HT-29 (cell line): Measurements from ENCODE around the gene CCL18. TPM values are rescaled to one million over a fixed set of nuclear protein-coding genes. Genes with fewer than 3 reads are reported as not detected.
"Not testable (repeated sequence)": the region's sequence is repeated elsewhere in the genome, so short reads cannot be mapped to it uniquely, and the experiment has no call there.

Source experiments
- DNase-seq: peaks from one replicate; pipeline ENCODE4 v3.0.0-alpha.2; 2015; ENCODE audit warnings: low spot score
- total RNA-seq: library from RNA; depleted of rRNA; stranded (reverse); fragments of >200 nt; shearing (Covaris generic); gene quantifications from 2 replicates; pipeline ENCODE4 v1.2.3, GENCODE V29; 2014; rRNA removed

The CCL18 gene, protein sequence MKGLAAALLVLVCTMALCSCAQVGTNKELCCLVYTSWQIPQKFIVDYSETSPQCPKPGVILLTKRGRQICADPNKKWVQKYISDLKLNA
- not detected in 2 replicates for total RNA-seq

DNA sequence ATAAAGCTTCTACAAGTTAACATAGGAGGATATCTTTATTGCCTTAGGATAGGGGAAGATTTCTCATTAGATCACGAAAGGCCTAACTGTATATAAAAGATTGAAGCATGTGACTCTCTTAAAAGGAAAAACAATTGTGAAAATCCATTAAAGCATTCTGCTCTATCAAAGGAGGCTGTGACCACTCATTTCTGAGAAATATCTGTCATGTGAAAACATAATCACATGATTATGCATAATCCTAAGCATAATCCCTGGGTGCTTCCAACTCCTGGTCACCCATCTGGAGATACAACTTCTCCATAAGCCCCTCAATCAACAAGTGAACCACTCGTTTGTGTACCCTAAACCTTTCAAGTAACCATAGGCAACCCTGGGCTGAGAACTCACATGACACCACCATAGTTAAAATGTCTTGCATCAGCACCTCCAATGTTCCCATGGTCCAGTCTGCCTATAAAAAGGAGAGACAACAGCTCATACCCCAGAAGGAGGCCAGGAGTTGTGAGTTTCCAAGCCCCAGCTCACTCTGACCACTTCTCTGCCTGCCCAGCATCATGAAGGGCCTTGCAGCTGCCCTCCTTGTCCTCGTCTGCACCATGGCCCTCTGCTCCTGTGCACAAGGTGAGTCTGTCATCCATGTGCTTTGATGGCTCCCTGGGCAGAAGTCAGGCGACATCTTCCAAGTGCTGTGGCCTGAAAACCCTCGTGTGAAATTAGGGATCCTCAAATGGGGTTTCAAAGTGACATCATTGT is at the start of gene CCL18:
Gene CCL18, plus strand, starts transcription at position 487 of the 756 bp plus-strand sequence. Its CDS starts 71 bp downstream, at position 558.
- no peak for DNase-seq

DNA sequence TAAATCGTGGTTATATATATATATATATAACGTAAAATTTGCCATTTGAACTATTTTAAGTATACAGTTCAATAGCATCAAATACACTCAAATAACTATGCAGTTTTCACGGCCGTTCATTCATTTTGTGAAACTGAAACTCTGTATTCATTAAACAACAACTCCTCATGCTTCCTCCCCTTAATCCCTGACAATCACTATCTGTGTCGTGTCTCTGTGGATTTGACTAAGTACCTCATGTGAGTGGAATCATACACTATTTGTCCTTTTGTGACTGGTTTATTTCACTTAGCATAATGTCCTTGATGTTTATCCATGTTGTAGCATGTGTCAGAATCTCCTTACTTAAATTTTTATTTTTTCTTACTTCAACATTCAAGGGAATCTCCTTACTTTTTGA is 49.1 kb upstream of the CCL18 start:
- no peak for DNase-seq

DNA sequence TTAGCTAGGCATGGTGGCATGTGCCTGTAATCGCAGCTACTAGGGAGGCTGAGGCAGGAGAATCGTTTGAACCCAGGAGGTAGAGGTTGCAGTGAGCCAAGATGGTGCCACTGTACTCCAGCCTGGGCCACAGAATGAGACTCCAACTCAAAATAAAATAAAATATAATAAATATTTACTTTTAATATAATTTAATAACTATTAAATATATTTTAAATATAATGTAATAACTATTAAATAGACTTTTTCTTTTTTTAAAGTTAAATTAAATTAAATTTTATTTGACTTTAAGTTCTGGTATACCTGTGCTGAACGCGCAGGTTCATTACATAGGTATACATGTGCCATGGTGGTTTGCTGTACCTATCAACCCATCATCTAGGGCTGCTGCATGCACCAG is 48.2 kb upstream of the CCL18 start:
- not testable (repeated sequence) for DNase-seq

DNA sequence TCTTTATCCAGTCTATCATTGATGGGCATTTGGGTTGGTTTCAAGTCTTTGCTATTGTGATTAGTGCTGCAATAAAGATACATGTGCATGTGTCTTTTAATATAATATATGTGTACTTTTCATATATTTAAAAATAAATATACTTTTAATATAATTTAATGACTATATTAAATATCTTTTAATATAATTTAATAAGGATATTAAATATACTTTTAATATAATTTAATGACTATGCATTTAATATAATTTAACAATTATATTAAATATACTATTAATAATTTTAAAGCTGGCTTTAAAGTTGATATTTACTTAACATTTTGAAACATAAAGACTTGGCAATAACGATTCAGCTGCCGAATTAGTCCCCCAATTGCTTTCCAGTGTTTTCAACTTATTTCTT is 47.5 kb upstream of the CCL18 start:
- DNase-seq, result no peak

DNA sequence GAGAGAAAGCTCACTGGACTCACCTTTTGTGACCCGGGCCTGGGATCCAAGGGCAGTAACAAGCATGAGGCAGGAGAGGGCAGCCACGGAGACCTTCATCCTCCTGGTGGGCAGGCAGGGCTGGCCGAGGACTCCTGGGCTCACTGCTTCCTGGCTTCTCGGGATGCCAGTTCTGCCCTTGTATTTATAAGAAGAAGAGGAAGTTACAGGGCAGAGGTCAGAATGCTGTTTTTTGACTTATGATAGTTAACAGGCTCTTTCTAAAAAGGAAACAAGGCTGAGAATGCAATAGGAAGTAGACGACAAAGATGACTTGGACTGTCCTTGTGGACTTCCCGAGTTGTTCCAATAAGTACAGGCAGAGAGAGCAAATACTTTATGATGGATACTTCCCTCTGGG is 46.3 kb upstream of the CCL18 start, which contains the start of gene CCL23:
Gene CCL23, minus strand, starts transcription at position 174 of the 400 bp plus-strand sequence. Its CDS starts 75 bp downstream, at position 99.
- no peak for DNase-seq

DNA sequence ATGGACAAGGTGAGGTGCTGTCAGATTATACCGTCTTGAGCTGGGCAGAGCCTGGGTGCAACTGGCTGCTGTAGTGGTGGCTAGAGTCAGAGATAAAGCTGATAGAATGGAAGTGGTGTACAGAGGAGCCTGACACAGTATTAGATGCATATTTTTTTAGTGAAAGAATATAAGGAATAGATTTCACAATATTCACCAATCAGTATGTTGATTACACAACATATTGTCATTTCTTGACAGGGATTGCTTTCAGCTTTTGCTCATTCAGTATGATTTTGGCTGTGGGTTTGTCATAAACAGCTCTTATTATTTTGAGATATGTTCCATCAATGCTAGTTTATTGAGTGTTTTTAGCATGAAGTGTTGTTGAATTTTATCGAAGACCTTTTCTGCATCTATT is 44.6 kb upstream of the CCL18 start:
- no peak for DNase-seq

DNA sequence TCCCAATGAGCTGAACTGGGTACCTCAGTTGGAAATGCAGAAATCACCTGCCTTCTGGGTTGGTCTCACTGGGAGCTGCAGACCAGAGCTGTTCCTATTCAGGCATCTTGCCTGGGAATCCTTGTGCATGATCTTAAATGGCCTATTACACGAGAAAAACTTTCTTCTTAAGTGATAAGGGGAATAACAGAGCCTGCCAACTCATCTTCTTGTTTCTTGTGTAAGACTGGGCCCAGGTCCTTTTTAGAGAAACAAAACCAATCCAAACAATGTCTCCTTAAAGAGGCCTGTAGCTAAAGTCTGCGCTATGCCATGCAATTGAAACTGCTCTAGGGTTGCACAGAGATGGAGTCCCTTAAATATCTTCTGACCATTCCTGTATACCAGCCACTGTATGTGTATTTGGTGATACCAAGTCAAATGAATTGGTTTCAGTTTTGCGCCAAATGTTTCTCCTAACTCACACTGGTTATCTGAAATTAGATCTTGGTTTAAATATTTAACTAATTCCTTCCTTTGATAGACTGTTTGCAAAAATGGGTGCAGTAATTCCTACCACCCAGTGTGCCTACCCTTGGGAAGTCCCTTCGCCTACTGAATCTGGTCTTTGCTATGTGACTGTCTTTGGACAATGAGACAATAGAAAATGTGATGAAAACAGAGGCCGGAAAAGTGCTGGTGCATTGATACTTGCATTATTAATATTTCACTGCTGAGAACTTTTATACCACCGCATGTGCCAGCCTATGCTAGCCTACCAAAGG is 39.8 kb upstream of the CCL18 start:
- no peak for DNase-seq

DNA sequence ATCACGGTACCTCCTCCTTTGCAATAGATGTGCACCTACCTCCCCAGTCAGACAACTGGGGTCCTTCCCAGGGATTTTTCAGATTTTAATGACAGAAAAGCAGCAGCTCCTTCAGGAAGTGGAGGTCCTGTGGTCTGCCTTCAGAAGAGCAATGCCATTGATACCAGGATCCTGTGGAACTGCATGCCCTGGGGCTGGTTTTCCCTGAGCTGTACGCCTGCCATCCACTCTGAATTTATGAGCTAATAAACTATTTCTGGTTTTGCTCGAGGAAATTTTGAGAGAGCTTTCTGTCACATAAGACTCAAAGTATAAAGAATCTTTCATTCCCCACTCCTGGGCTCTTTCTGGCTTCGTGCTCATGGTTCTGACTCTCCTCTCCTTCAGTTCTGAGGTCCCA is 36.3 kb upstream of the CCL18 start:
- no peak for DNase-seq

DNA sequence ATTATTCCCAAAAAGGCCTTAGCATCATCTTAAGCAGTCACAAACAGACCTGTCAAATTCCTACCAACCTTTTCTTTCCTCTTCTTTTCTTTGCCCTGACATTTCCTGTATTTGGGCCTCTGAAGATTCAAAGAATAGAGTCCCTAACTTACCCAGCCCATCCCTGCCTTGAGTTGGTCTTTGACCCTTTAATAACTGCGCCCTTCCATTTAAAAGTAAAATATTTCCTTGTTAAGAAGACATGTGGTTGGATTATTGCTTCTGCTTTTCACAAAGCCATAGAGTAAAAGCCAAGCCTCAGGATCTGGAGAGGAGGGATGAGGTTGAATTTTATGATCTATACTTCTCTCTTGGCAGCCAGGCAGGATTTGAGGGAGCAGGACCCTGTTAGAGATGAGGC is 33.1 kb upstream of the CCL18 start:
- no peak for DNase-seq

DNA sequence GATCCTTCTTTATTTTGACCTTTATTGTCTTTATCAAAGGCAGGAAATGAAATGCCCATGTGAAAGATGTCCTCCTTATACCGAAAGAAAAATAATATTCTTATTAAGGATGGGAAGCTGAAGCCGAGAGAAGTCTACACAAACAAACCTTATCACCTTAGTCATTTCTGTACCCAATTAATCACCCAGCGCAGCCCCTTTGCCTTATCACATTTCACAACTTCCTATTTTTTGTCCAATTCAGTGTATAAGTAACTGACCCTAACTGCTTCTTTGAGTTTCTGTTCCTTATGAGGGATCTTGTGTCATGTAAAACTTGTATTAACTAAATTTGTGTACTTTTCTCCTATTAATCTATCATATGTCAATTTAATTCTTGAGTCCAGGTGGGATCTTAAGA is 29.9 kb upstream of the CCL18 start:
- DNase-seq, result no peak

DNA sequence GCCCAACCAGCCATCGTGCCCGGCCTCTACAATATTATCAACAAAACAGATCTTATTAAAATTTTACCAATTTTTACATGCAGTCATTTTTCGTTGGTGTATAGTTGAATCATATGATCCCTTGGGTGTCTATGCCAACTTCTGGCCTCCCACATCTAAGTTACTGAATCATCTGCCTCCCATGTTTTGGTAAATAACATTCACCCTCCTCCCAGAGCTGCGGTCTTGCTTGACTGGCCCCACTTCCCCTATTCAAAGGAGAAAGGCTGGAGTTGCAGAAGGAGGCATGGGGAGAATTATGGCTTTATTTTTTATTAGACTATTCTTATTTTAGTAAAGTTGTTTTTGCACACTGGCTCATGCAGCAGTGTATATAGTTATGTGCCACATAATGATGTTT is 27.8 kb upstream of the CCL18 start:
- no peak for DNase-seq

DNA sequence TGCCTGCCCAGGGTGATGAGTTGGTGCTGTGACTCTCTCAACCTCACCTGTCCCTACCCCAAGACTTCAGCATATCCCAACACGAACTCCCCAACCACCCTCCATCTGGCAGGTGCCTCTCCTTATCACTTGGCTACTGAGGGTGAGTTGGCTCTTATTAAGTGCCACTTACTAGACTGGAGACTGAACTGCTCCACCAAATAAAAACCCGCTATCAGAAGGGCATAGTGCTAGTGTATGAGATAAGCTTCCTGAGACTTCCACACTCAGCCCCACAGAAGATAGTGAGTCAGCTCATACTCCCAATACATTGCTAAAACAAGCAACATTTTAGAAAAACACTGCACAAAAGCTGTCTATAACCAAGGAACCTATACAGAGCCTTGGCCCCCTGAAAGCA is 16.0 kb upstream of the CCL18 start:
- DNase-seq, result no peak

DNA sequence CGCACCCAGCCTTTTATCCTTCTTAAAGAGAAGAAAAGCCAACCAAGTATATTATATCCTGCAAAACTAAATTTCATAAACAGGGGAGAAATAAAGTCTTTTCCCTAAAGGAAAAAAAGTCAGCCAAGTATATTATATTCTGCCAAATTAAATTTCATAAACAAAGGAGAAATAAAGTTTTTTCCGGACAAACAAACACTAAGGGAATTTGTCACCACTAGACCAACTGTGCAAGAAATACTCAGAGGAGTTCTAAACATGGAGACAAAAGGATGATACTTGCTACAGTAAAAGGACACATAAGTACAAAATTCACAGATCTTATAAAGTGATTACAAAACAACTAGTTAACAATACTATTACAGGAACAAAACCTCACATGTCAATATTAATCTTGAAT is 14.4 kb upstream of the CCL18 start:
- no peak for DNase-seq

DNA sequence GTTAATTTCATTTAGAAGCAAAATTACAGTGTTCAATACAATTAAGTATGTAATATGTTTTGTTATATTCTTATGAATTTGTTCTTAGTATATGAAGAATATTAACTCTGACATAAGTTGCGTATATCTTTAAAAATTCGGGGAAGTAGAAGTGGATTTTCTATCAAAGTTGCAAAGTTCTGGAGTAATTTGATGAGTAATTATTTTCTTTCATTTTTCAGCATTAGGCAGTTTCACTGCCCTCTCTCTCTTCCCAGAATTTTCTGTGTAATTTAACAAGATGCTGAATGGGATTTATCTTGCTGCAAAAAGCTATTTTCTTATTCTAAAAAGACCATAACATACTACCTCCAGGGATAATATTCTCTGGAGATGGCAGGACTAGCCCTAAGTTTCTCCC is 8.9 kb upstream of the CCL18 start:
- DNase-seq, result no peak

DNA sequence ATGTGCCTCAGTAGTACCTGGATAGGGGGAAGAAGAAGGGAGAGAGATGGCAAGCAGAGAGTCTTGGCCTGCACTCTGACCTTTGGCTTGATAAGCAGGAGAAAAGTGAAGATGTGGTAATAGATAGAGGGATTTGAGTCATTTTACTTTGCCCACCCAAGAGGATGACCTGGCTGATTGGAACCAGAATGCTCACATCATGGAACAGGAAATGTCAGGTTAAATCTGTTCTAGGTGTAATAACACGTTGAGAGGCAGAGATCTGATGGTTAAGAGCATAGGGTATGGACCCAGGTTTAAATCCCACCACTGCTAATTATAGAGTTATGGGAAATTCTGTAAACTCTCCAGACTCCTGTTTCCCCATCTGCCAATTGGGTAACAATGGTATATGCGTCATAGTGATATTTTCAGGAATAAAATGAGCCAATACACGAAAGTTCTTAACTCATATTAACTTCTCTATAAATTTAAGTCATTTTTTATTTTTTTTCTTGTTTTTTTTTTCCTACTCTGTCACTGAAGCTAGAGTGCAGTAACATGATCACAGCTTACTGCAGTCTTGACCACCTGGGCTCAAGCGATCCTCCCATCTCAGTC is 8.1 kb upstream of the CCL18 start:
- DNase-seq, result no peak

DNA sequence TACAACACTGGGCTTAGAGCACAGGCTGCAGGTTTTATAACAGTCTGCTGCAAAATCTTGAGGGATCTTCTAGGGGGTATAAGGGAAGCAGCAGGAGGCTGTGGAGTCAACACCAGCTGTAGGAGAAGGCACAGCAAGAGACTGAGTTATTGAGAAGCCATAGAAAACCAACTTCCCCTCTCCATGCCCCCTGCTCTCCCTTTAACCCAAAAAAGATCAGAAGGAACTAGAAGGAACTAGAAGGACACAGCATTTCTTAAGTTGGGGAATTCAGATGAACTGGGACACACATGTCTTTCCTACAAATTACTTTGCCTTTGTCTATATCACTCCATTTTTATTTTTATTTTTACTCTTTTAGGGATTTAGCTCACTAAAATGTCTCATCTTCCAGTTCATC is 6.2 kb upstream of the CCL18 start:
- DNase-seq, result no peak

DNA sequence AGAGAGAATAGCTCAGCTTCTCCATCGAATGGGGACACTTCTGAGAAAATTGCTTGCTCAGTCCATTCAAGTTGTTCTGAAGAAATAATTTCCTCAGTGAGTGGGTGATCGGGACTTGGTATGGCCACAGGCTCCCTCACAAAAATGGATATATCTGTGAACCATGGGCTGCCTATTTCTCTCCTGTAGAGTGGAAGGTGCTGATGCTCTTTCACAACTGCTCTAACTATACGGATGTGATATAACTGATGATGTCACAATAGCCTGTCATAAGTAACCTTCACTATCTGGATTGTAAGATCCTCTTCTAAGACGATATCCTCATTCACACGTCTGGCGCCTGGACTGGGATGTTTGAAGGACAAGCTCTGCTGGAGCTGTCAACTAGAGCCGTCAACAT is 4.7 kb upstream of the CCL18 start:
- DNase-seq, result no peak

DNA sequence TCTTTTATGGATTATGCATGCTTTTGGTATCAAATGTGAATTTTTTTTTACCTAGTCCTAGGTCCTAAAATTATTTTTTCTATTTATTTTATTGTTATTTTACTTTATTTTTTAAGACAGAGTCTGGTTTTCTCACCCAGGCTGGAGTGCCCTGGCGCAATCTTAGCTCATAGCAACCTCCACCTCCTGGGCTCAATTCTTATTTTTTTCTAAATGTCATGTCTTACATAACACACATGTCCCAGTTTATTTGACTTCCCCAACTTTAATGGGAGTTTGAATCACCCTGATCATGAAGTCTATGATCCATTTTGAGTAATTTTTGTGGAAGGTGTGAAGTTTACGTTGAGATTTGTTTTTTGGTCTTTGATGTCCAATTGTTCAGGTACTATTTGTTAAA is 3.3 kb upstream of the CCL18 start:
- no peak for DNase-seq

DNA sequence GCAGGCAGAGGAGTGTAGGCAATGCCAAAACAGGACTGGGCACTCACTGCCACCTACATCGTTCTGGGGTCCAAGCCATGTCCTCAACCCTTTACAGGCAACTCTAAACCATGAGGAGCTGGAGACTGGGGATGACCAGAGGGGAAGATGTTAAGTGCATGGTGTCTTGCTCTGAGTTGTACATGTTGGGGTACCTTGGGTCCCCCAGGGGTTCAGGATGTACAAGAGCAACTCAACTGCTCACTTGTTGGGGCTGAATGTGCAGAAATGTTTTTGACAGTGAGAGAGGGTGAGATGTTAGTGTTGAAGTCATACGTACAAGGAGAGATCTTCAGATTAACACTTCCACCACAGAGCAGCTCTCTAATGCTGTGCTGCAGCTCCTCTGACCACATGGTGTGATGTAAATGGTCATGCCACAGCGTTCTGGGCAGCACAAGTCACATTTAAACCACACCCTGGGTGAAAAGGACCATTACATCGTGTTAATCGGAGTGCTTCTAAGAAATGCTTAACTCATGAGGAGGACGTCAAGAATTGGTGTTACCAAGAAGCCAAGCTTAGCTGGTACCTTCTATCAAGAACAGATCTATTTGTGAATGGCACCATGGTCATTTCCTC is 2.4 kb downstream of the CCL18 start:
- DNase-seq, result no peak

DNA sequence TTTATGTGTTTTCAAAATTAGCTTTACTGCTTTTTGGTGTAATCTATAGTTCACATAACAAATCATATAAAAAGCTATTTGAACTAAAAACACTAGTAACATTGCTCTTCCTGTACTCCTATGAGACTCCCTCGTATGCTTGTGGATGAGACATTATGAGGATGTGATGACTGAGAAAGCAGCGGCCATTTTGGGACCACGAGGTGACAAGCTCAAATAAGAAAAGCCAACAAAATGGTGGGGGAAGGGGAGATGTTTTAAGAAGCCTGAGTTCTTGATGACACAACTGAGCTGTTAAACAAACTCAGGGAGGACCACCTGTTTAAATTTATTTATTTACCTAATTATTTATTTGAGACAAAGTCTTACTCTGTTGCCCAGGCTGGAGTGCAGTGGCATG is 4.5 kb downstream of the CCL18 start:
- no peak for DNase-seq

DNA sequence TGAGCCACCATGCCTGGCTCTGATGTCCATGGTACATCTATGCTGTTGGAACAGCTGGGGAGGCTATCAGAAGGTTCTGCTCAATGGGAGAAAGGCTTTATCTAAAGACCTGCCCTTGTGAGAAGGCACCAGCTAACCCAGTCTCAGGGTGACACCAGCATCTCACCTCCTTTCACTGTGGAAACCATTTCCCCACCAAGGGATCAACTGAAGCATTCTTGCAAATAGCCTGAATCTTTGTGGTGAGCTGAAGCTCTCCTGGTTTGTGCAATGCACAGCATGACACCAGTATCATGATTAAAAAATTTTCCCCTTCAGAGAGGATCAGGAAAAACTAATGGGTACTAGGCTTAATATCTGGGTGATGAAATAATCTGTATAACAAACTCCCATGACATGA is 5.1 kb downstream of the CCL18 start:
- DNase-seq, result no peak

DNA sequence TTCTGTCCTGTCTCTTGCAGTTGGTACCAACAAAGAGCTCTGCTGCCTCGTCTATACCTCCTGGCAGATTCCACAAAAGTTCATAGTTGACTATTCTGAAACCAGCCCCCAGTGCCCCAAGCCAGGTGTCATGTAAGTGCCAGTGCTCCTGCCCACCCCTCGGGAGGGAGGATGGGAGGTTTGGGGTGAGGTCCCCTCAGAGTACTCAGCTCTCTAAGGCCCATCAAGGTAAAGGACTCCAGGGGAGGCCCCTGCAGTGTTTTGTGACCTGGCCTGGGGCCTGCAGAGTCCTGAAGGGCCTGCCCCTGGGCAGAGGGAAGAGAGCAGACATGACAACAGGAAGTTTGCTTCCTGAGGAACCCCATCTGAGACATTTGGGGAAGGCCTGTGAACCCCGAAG is 6.4 kb downstream of the CCL18 start:
- no peak for DNase-seq
